Sigmoid colon (tissue), 4 donors: ENCODE data around the gene HNRNPK.

Experiments used
- POLR2AphosphoS5 ChIP-seq, 4 donors: sonication (generic); formaldehyde crosslinking; IDR thresholded peaks; one replicate each; pipeline ENCODE4 v1.6.1; 2017; ENCODE audit warnings: antibody characterized with exemption in 4 of 4
- TF ChIP-seq, protein P1 (sequence below), 4 experiments: fragments of 450-650 bp in 3 of 4; fragments of 200-600 bp in 1 of 4; IDR thresholded peaks; one replicate each; pipeline ENCODE4 v1.5.1; 2016 to 2019; ENCODE audit warnings: antibody characterized with exemption in 4 of 4, mild to moderate bottlenecking in 3 of 4, moderate library complexity in 2 of 4

DNA sequence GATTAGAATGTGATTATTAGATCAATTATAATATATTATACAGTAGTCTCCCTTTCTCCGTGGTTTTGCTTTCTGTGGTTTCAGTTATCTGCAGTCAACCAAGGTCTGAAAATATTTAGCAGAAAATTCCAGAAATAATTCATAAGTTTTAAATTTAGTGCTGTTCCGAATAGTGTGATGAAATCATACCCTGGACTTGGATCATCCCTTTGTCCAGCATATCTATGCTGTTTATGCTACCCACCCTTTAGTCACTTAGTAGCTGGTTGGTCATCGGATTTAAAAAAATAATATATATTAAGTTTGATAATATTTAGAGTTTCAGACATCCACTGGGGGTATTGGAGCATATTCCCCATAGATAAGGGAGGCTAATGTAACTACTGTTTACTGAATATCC, 20.2 kb upstream of the HNRNPK start:
- TF ChIP-seq, protein P1, sequence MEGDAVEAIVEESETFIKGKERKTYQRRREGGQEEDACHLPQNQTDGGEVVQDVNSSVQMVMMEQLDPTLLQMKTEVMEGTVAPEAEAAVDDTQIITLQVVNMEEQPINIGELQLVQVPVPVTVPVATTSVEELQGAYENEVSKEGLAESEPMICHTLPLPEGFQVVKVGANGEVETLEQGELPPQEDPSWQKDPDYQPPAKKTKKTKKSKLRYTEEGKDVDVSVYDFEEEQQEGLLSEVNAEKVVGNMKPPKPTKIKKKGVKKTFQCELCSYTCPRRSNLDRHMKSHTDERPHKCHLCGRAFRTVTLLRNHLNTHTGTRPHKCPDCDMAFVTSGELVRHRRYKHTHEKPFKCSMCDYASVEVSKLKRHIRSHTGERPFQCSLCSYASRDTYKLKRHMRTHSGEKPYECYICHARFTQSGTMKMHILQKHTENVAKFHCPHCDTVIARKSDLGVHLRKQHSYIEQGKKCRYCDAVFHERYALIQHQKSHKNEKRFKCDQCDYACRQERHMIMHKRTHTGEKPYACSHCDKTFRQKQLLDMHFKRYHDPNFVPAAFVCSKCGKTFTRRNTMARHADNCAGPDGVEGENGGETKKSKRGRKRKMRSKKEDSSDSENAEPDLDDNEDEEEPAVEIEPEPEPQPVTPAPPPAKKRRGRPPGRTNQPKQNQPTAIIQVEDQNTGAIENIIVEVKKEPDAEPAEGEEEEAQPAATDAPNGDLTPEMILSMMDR (IDR thresholded peaks at IDR 0.05), result no peak
- TF ChIP-seq POLR2AphosphoS5 (IDR thresholded peaks at IDR 0.05), result no peak
